Calu3 (cell line): Measurements from ENCODE around the gene MTG2. TPM values are rescaled to one million over a fixed set of nuclear protein-coding genes. Genes with fewer than 3 reads are reported as not detected.

Experiments used
- BruUV-seq: library from RNA; stranded (reverse); fragments of 400-500 nt; replicated peaks from 2 replicates; lab custom pipeline; 2021; lab: Mats Ljungman, UMichigan
- CTCF ChIA-PET: fragments of 300-600 bp; sonication (Branson Sonifier 250); formaldehyde crosslinking; loops from one replicate; lab custom pipeline; 2022; ENCODE audit warnings: antibody characterized with exemption; lab: Charles Lee
- DNase-seq: peaks from one replicate; pipeline ENCODE4 v3.0.0; 2022
- H3K27ac Mint-ChIP-seq: one replicate; pipeline ENCODE4 v1.8.0; 2022; ENCODE audit warnings: mixed read lengths; ENCODE audit not compliant: unreplicated experiment
- H3K27me3 Mint-ChIP-seq: one replicate; pipeline ENCODE4 v1.8.0; 2022; ENCODE audit warnings: mixed read lengths; ENCODE audit not compliant: unreplicated experiment
- H3K36me3 Mint-ChIP-seq: one replicate; pipeline ENCODE4 v1.8.0; 2022; ENCODE audit warnings: mild to moderate bottlenecking, moderate library complexity, mixed read lengths; ENCODE audit not compliant: insufficient read depth, unreplicated experiment
- H3K4me1 Mint-ChIP-seq: one replicate; pipeline ENCODE4 v1.8.0; 2022; ENCODE audit warnings: mild to moderate bottlenecking, low read depth, mixed read lengths; ENCODE audit not compliant: unreplicated experiment
- H3K4me3 Mint-ChIP-seq: one replicate; pipeline ENCODE4 v1.8.0; 2022; ENCODE audit warnings: mild to moderate bottlenecking, low read depth, moderate library complexity, mixed read lengths; ENCODE audit not compliant: unreplicated experiment
- H3K9me3 Mint-ChIP-seq: one replicate; pipeline ENCODE4 v1.8.0; 2022; ENCODE audit warnings: low read depth, mixed read lengths; ENCODE audit not compliant: unreplicated experiment
- intact Hi-C: fragments of 100-400 bp; cut with micrococcal nuclease; formaldehyde crosslinking; loops from one replicate; pipeline ENCODE4 v1.10.0; 2022; ENCODE audit not compliant: unreplicated experiment
- total RNA-seq: library from RNA; stranded (reverse); gene quantifications from 2 replicates; pipeline ENCODE4 v1.2.3, GENCODE V29; 2022
- TF ChIP-seq, protein P1 (sequence below): fragments of 200-600 bp; IDR thresholded peaks from one replicate; pipeline ENCODE4 v1.8.0; 2022; ENCODE audit warnings: antibody characterized with exemption; ENCODE audit not compliant: unreplicated experiment

The MTG2 gene
- total RNA-seq, 1 experiment from 2014 or later: 87.9 TPM

DNA sequence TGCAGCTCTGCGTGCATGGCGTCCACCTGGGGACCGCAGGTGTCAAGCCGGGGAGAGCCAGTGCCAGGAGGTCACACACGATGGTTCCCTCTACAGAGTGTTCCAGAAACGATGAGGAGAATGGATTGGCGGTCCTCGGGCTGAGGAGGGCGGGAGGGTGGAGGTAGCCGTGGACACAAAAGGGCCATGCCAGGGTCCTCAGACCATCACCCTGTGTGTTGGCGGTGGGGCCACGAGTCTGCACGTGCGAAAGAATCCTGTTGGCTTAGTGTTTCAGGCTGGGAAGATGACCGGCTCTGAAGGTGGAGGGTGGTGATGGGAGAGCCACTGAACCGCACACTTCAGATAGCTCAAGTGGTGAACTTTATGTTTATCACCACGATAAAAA is 23.6 kb downstream of the MTG2 start:
- no TSS peak for BruUV-seq
- Mint-ChIP-seq H3K36me3 (peaks cover 59% of the 10 kb centered on the region), H3K4me1 (peaks cover 5% of the 10 kb centered on the region), H3K9me3 (no peaks in the 10 kb centered on the region), H3K4me3 (no peak overlapping the region), H3K27me3 (peaks cover 29% of the 10 kb centered on the region), H3K27ac (no peak overlapping the region)
- CTCF ChIA-PET: no interaction called here
- intact Hi-C loops: no loop called here
- TF ChIP-seq, protein P1, sequence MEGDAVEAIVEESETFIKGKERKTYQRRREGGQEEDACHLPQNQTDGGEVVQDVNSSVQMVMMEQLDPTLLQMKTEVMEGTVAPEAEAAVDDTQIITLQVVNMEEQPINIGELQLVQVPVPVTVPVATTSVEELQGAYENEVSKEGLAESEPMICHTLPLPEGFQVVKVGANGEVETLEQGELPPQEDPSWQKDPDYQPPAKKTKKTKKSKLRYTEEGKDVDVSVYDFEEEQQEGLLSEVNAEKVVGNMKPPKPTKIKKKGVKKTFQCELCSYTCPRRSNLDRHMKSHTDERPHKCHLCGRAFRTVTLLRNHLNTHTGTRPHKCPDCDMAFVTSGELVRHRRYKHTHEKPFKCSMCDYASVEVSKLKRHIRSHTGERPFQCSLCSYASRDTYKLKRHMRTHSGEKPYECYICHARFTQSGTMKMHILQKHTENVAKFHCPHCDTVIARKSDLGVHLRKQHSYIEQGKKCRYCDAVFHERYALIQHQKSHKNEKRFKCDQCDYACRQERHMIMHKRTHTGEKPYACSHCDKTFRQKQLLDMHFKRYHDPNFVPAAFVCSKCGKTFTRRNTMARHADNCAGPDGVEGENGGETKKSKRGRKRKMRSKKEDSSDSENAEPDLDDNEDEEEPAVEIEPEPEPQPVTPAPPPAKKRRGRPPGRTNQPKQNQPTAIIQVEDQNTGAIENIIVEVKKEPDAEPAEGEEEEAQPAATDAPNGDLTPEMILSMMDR: no peak
- DNase-seq: no peak

DNA sequence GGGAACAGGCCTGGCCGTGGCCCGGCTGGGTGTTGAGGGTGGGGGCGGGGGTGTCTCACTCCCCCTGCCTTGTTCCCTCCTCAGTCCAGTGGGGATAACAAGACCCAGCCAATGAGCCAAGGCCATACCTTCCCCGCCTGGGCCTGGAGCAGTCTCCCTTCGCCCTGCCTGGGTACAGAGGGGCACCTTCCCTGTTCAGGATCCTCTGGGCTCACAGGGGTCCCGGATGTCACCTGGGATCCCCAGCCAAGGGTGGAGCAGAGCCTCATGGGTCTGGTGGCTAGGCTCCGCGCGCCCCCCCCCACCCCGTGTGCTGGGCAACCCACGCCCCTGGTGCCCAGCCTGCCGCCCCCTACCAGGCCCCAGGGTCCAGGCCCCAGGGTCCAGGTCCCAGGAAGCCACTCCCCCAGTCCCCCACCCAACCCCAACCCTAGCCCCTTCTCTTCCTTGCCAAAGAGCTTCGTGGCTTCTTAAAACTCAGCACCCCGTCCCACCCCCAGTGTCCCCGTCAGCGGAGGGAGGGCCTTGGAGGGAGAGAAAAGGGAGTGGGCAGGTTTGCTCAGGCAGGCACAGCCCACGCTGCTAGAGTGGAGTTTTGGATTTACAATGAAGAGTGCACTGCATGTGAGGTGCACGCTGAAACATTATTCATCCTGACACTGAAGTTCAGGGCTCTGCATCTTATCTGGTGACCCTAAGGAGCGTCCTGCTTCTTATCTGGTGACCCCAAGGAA is 25.4 kb downstream of the MTG2 start:
- Mint-ChIP-seq H3K27me3 (peaks cover 47% of the 10 kb centered on the region), H3K9me3 (no peaks in the 10 kb centered on the region), H3K27ac (no peak overlapping the region), H3K4me3 (no peak overlapping the region), H3K36me3 (peaks cover 46% of the 10 kb centered on the region), H3K4me1 (peaks cover 5% of the 10 kb centered on the region)
- DNase-seq: no peak
- CTCF ChIA-PET: interaction anchor here (0.7 kb wide), 1 partner anchor 15 kb away, joined by 4 read pairs; no protein-coding TSS in a partner anchor
- BruUV-seq: no TSS peak
- intact Hi-C loops: no loop called here
- TF ChIP-seq, protein P1: no peak

DNA sequence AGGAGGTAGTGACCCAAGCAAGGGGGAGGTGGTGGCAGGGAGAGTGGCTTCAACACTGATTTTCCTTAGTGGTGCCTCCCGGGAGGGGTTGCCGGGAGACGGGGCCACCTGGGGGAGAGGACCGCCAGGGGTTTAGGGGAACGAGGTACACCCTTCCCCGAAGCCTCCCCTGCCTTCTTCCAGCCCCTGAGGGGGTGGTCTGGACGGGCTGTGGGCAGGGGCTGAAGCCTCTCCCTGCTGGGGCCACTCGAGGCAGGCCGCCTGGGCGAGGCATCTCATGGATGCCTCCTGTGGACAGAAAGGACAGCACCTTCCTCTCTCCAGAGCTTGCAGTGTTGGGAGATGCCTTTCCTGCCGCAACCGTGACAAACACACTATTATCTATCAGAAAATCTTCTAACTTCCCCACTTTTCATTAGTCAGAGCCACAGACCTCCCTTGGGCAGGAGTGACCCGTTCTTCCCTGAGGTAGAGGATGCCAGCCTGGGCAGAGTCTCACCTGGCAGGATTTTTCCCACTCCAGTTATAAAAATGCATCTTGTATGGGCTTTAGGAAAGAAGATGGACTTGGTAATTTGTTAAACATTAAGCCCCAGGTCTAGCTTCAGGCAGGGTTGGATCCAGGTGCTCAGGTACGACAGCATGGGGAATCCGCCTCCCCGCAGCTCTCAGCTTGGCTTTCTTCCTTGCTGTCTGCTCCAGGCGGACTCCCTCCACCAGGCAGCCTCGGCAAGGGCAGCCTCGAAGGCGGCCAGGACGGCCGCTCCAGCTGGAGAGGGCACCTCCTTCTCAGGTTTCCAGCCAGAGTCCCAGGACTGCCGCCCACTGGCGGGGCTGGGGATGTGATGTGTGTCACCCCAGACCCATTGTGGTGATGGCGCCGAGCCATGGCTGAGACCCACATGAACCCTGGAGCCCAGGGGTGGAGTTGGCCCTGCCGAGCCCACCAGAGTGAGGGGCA is 26.2 kb downstream of the MTG2 start:
- DNase-seq: peak; percentile 57
- CTCF ChIA-PET: interaction anchor here (0.7 kb wide), 1 partner anchor 14 kb away, joined by 4 read pairs; no protein-coding TSS in a partner anchor
- Mint-ChIP-seq H3K27me3 (peaks cover 56% of the 10 kb centered on the region), H3K9me3 (no peaks in the 10 kb centered on the region), H3K27ac (no peak overlapping the region), H3K4me3 (no peak overlapping the region), H3K4me1 (peaks cover 12% of the 10 kb centered on the region), H3K36me3 (peaks cover 42% of the 10 kb centered on the region)
- TF ChIP-seq, protein P1: peak; percentile 30
- no TSS peak for BruUV-seq
- intact Hi-C loops: no loop called here

DNA sequence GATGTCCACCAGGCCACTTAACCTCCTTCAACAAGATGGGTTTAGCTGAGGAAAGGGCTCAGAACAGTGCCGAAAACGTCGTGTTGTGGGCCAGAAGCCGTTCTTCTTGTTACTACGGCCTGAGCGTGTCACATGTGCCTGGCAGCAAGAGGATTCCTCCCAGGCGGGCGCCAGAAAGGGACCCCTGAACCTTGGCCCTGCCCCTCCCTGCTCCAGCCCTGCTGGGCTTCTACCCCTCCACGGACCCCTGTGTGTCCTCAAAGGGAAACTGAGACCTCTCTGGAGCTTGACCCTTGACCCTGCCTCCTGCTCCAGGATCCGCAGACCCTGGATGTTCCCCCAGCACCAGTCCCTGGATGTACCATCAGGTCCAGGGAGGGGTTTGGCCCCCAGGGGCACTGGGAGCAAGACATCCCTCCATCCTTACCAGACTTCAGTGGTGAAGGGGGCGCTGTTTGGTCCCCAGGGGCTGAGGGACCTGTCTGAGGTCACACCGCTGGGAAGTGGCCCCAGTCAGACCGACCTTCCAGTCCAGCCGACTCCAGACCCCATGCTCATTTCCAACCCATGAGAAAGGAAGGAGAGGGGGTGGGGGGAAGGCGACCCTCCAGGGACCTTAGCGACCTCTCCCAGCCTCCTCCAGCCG is 27.1 kb downstream of the MTG2 start:
- CTCF ChIA-PET: no interaction called here
- Mint-ChIP-seq H3K4me1 (peaks cover 13% of the 10 kb centered on the region), H3K36me3 (peaks cover 40% of the 10 kb centered on the region), H3K27me3 (peaks cover 65% of the 10 kb centered on the region), H3K27ac (no peak overlapping the region), H3K4me3 (no peak overlapping the region), H3K9me3 (no peaks in the 10 kb centered on the region)
- no TSS peak for BruUV-seq
- TF ChIP-seq, protein P1: no peak
- no peak for DNase-seq
- intact Hi-C loops: no loop called here
